ELF-1 (cell line): ENCODE measurements around the gene RRP36.
A peak's percentile ranks its signal among the peaks of the same experiment; 100 is the strongest.
"Not testable (repeated sequence)": the region's sequence is repeated elsewhere in the genome, so short reads cannot be mapped to it uniquely, and the experiment has no call there.

ENCODE experiments used
- DNase-seq: peaks from one replicate; pipeline ENCODE4 v3.0.0-alpha.2; 2016; ENCODE audit warnings: low read depth, low spot score

The RRP36 gene

DNA sequence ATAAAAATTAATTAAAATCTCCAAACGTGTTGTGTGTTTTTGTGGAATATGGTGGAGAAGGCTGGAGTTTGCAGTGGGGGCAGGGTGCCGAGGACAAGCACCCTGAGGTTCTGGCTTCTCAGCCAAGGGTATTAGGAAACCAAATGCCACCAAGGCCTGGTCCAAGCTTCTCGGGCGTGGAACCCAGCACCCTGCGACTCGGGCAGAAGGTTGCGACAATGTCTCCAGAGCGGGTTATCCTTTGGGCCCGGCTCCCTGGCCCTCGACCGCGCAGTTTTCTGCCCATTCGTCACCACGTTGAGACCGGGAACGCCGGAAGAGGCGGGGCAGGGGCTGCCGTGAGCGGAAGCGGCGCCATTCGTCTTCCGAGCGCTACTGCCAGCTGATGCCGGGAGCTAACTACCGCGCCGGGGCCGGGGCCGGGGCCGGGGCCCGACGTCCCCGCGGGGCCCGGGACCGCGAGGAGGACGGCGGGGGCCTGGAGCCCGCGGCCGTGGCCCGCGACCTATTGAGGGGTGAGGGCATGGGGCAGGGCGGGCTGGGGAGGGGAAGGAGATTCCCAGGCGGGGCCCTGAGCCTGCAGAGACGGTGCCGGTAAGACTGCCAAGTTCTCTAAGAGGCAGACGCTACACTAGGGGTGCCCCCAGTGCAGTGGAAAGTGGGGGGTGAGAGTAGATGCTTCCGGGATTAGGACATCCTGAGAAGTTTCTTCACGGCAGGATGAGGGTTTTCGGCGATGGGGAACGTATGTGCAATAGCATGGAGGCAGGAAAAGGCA lies at the start of gene RRP36:
Gene RRP36 (plus strand): TSS at position 354 of the 778 bp plus-strand sequence. CDS start 32 bp downstream, at position 386.
- DNase-seq: peak; percentile 78

DNA sequence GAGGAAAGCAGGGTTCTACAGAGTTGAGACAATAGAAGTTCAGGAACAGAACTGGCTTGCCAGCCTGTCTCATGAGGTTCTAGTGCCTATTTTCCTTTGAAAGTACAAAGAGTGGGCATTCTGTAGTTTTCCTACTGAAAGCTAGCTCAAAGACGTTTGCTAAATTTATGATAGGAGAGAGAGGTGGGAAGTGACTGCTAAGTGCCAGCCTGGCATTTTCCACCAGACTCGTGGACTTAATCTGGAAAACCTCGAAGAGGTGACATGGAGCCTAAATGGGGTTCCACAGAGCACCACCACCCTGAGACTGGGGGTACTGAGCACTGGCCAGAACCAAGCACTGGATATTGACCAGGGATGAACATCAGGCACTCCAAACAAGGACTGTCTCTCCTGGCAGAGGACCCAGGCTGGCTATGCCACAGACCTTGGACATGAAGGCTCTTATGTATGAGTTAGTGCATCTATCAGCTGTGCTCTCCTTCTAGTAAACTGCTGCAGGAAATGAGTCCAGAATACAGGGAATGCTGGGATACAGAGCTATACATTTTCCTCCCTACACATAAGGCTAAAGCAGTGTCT lies 49.6 kb upstream of the RRP36 start:
- DNase-seq: no peak

DNA sequence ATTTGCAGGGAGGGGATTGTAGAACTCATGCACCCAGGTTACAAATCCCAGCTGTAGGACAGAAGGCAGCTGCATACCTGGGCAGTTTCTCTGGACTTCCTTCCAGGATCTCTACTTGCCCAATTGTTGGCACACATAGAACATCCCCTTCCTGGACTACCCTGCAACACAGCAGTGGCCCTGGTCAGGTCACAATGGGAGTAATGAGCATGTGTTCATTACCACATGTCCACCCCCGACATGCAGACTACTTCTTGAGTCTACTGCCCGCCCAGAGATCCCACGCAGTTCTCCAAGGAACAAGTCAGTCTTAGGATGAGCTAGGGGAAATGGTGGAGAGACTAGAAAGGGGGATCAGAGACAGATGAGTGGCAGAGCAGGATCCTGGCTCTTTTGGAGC lies 47.5 kb upstream of the RRP36 start:
- no peak for DNase-seq

DNA sequence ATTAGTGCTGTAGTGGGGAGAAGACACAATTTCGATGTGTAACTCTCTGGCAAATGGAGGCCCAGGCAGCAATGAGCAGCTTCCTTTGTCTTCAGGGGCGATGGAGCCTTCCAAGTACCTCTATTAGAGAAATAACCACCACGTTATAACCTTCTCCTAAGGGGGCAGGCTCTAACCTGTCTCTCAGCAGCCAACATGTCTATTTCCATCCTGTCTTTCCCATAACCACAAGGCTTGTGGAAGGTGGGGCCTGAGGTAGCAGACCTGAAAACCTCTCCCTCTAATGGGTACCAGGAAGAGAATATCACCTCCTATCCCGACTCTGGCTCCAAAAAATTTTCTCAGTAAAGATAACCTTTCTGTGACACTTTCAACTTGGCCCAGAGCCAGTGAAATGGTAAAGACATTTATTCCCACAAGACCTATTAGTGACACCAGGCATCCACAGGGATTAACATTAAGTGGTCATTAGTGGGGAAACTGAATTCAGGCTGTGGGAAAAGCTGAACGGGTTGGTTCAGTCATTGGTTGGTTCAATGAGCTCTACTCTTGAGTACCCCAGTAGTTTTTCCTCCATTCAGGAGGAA lies 46.4 kb upstream of the RRP36 start:
- DNase-seq: no peak

DNA sequence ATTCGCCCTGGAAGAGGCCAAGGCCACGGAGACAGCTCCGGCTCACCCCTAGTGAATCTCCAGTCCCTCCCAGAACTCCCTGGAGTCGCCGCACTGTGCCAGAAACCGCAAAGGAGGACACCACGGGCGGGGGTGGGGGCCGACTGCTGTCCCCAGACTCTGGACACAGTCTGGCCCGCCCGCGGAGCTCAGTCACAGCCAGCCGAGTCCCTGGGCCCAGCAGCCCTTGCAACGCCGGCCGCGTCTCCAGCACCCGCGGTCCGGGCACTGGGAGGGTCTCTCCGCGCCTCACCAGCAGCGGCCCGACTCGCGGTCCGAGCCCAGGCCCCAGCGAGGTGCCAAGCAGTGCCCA lies 43.0 kb upstream of the RRP36 start:
- peak; percentile 54 for DNase-seq

DNA sequence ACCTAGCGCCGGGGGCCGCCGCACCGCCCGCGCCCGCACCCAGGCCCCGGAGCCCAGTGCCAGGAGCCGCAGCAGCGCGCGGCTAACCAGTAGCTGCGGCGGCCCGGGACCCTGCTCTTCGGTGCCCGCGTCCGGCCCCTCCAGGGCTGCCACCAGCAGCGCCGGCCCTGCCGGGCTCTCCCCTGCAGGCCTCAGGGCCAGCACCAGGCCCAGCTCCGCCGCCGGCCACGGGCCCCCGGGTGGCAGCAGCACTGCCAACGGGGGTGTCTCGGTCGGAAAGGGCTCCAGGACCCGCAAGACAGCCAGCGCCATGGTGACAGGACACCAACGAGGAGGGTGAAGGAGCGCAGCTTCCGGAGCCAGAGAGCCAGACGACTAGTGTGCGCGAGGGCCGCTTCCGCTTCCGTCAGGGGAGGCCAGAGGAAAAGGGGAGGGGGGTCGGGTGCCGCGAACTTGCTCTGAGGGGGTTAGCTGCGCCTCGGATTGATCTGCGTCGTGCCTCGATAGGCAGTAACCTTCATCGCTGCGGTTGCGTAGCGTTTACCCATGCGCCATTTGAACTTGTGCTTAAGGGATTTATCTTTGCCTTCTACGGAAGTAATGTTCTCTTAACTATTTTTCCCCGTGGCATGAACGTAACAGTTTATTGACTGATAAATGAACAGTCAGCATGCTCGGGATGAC lies 42.4 kb upstream of the RRP36 start, which contains the start of gene PEX6:
Gene PEX6 (minus strand): TSS at position 343 of the 684 bp plus-strand sequence. CDS start 31 bp downstream, at position 312.
- DNase-seq: peak; percentile 95

DNA sequence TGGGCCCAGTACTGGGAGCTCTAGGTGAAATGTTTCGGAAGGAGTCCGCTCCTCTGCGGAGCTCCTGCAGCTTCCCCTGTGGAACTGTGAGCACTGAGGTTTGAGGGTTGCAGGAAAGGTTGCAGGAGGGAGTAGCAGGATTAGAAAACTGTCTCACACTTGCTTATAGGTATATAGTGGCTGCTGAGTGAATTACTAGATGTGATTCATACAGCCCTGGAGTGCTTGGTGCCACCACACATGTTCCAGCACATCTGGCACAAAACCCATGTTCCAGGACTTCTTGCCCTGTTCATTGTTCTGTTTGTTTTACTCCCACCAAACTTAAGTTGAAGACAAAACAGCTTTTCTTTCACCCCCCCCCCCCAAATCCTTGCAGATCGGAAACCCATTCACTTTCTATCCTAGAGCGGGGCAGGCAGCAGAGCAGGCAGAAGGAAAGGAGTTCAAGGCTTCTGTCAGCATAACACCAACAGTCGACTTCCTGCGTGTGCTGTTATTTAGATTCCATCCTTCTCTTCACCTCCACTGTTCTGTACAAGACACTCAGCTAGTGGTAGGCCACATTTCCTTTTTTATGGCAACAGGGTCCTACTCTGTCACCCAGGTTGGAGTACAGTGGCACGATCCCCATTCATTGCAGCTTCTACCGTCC lies 41.8 kb upstream of the RRP36 start:
- no peak for DNase-seq

- DNase-seq: no peak
Measured at GRCh38 chr6:42981836-42982235, 39.6 kb upstream of the RRP36 start.

GRCh38 chr6:42984001-42984923 lies 37.2 kb upstream of the RRP36 start, which contains the start of gene PPP2R5D:
PPP2R5D (plus strand) TSS chr6:42984570; CDS start chr6:42984678, 108 bp downstream.
- peak; percentile 99 for DNase-seq

DNA sequence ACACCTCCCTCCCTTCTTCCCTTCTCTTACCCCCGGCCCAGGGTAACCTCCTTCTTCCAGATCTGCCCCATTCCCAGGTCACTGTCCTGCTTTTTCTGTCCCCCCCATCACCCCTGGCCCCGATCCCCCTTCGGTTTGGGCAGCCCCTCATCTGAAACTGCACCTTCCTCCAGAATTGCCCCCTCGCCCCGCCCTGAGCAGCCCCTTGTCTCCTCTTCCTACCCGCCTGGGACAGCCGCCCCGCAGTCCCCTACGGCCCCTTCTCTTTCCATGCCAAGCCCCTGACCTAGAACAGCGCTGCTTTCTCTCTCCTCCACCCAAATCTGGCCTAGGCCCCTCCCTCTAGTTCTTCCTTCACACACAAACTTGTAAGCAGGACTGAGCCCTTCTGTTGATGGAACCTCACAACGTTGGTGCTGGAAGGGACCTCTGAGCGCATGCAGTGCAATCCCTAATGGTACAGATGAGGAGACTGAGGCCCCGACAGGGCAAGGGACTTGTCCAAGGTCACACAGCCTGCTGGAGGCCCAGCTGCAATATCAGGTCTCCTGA lies 36.4 kb upstream of the RRP36 start:
- peak; percentile 40 for DNase-seq

DNA sequence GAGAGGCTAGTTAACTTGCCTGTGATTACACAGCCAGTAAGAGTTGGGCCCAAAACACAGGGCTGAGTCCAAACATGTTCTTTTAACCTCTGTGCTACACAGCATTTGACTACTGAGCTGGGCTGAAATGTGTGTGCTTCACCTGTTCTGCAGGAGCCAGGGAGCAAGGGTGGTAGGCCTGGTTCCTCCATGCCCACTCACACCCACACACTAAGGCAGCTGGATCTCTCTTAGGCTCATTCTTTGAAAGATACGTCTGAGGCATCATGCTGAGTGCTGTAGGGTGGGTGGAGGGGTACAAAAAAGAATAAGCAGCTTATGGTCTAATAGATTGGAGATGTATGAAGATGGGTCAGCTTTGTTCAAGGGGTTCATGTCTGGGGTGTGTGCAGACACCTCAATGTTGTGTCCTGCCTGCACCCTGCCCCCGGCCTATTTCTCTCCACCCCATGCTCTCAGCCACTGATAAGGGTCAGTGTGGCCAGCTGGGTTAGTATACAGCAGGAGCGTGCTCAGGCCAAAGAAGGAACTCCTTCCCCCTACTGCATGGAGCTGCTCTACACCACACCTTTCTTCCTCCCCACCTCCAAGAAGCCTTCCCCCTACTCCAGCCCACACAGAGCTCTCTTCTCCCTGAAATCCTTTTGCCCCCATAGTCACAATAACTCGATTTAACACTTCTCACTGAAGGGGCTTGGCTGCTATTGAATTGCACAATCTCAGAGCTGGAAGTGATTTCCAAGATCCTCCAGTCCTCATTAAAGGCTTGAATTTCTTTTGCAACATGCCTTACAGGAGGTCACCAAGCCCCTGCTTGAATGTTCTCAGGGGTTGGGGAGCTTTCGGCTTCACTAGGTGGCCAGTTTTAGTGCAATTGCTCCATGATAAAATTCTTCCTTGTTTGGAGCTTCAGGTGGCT lies 33.6 kb upstream of the RRP36 start:
- no peak for DNase-seq

- DNase-seq: no peak
Measured at GRCh38 chr6:42988486-42989020, 32.9 kb upstream of the RRP36 start.

GRCh38 chr6:42989923-42990322 lies 31.5 kb upstream of the RRP36 start:
- DNase-seq: no peak

- no peak for DNase-seq
Measured at GRCh38 chr6:42993445-42993844, 28.0 kb upstream of the RRP36 start.

DNA sequence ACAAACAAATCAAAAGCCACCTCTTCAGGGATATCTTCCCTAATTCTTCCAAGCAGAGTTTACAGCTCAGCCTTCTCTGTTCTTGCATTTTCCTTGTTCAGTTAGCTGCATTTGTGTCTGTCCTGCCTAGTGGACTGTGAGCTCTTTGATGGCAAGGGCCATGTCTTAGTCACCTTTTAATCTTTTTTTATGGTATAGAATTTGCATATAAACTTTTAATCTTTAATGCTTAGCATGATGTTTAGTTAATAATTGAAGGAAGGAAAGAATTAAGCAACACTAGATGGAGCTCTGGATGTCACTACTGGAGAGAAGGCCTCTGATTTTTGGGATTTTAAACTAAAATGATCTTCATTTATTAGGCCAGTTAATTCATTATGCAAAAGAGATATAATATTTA lies 24.9 kb upstream of the RRP36 start:
- no peak for DNase-seq

DNA sequence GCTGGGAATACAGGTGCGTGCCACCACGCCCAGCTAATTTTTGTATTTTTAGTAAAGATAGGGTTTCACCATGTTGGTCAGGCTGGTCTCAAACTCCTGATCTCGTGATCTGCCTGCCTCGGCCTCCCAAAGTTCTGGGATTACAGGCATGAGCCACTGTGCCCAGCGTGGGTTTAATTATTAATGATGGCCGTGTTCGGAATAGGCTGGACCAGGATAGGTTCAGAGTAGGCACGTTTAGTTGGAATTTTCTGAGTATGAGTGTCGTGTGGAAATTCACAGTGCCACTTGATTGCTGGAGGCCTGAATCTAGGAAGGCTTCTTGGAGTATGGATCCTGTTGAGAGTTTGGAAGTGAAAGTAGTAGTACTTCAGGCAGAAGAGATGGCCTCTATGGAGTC lies 23.2 kb upstream of the RRP36 start:
- DNase-seq: not testable (repeated sequence)

DNA sequence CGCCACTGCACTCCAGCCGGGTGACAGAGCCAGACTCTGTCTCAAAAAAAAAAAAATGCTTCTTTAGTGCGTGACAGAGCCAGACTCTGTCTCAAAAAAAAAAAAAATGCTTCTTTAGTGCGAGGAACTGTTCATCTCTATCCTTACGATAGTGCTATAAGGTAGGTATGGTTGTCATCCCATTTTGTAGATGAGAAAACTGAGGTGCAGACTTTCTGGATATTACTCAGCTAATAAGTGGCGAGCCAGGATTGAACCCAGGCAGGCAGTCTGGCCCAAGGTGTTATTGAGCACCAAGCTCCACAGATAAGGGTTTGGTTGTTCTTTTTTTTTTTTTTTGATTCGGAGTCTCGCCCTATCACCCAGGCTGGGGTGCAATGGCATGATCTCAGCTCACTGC lies 19.6 kb upstream of the RRP36 start:
- no peak for DNase-seq

DNA sequence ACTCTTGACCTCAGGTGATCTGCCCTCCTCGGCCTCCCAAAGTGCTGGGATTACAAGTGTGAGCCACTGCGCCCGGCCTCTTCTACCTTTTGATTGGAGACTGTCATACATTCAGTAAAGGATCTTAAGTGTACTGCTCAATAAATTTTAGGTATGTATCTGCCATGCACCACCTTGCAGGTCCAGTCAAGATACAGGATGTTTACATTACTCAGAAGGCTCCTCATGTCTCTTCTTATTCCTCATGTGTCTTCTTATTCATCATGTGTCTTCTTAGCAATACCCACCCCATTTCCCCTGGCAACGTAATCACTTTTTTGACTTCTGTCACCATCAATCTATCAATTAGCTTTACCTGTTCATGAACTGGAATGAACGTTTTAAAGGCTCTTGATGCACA lies 15.6 kb upstream of the RRP36 start:
- DNase-seq: no peak

DNA sequence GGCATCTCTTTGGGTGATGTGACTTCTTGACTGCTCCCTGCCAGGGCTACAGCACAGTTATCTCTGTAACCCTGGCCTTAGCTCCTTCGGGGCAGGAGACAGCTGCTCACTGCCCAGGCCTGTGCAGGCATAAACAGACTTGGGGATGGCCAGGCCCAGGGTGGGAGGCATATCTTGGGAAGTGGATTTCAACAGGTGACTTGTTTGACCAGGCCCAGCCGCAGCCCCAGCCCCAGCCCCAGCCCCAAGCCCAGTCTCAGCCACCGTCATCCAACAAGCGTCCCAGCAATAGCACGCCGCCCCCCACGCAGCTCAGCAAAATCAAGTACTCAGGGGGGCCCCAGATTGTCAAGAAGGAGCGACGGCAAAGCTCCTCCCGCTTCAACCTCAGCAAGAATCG lies 15.2 kb upstream of the RRP36 start:
- DNase-seq: no peak
